Measurements from ENCODE around the gene S100G.
A peak's percentile ranks its signal among the peaks of the same experiment; 100 is the strongest.

The S100G gene

GRCh38 chrX:16683007-16683664 is 33.2 kb downstream of the S100G start:
- Histone ChIP-seq H3K4me1 (ENCODE audit: insufficient read depth, low read length) (no peaks in the 10 kb centered on the region), H3K79me2 (ENCODE audit: insufficient read depth, low read length) (no peaks in the 10 kb centered on the region), H3K36me3 (ENCODE audit: insufficient read depth, low read length) (peaks cover 33% of the 10 kb centered on the region), H3K27me3 (ENCODE audit: insufficient read depth, low read length, poor library complexity) (no peaks in the 10 kb centered on the region), H3K9ac (ENCODE audit: low read depth, low read length) (no peak overlapping the region), H3K4me3 (ENCODE audit: low read depth in 1 of 2, low read length in 2 of 2) (no peak overlapping the region), H2AFZ (ENCODE audit: low read depth, low read length) (no peak overlapping the region), H3K9me3 (ENCODE audit: insufficient read depth, low read length, severe bottlenecking) (no peaks in the 10 kb centered on the region), H3K4me2 (ENCODE audit: insufficient read depth, low read length) (no peak overlapping the region), H4K20me1 (ENCODE audit: insufficient read depth, low read length) (no peaks in the 10 kb centered on the region), H3K27ac (ENCODE audit: low read length) (no peak overlapping the region)
- DNase-seq (no peak), ATAC-seq (ENCODE audit: insufficient read depth, low read depth) (no peak)
- TF ChIP-seq CTCF (IDR thresholded peaks at IDR 0.05; ENCODE audit: borderline replicate concordance, extremely low read depth, low read length, poor library complexity, severe bottlenecking) (no peak), EZH2 (IDR thresholded peaks at IDR 0.05; ENCODE audit: borderline replicate concordance, low read depth, low read length, severe bottlenecking) (no peak)

- no peak for TF ChIP-seq EZH2 (IDR thresholded peaks at IDR 0.05; ENCODE audit: borderline replicate concordance, low read depth, low read length, severe bottlenecking)
- no peak for TF ChIP-seq CTCF (IDR thresholded peaks at IDR 0.05; ENCODE audit: borderline replicate concordance, extremely low read depth, low read length, poor library complexity, severe bottlenecking)
- DNase-seq (no peak), ATAC-seq (ENCODE audit: insufficient read depth, low read depth) (no peak)
- no peaks in the 10 kb centered on the region for H3K4me1 ChIP-seq (ENCODE audit: insufficient read depth, low read length)
- no peaks in the 10 kb centered on the region for H3K9me3 ChIP-seq (ENCODE audit: insufficient read depth, low read length, severe bottlenecking)
- no peak overlapping the region for H3K4me2 ChIP-seq (ENCODE audit: insufficient read depth, low read length)
- no peaks in the 10 kb centered on the region for H3K27me3 ChIP-seq (ENCODE audit: insufficient read depth, low read length, poor library complexity)
- H2AFZ ChIP-seq (ENCODE audit: low read depth, low read length), result no peak overlapping the region
- H3K9ac ChIP-seq (ENCODE audit: low read depth, low read length), result no peak overlapping the region
- no peaks in the 10 kb centered on the region for H3K79me2 ChIP-seq (ENCODE audit: insufficient read depth, low read length)
- no peak overlapping the region for H3K27ac ChIP-seq (ENCODE audit: low read length)
- H4K20me1 ChIP-seq (ENCODE audit: insufficient read depth, low read length), result no peaks in the 10 kb centered on the region
- peaks cover 32% of the 10 kb centered on the region for H3K36me3 ChIP-seq (ENCODE audit: insufficient read depth, low read length)
- no peak overlapping the region for H3K4me3 ChIP-seq (ENCODE audit: low read depth in 1 of 2, low read length in 2 of 2)
These were observed 37.6 kb downstream of the S100G start for GRCh38 chrX:16687514-16687913.

GRCh38 chrX:16695079-16695676 is 45.2 kb downstream of the S100G start:
- Histone ChIP-seq H3K27me3 (ENCODE audit: insufficient read depth, low read length, poor library complexity) (no peaks in the 10 kb centered on the region), H3K9me3 (ENCODE audit: insufficient read depth, low read length, severe bottlenecking) (no peaks in the 10 kb centered on the region), H3K79me2 (ENCODE audit: insufficient read depth, low read length) (no peaks in the 10 kb centered on the region), H3K4me1 (ENCODE audit: insufficient read depth, low read length) (no peaks in the 10 kb centered on the region), H3K36me3 (ENCODE audit: insufficient read depth, low read length) (peaks cover 33% of the 10 kb centered on the region), H3K4me2 (ENCODE audit: insufficient read depth, low read length) (no peak overlapping the region), H3K27ac (ENCODE audit: low read length) (no peak overlapping the region), H3K4me3 (ENCODE audit: low read depth in 1 of 2, low read length in 2 of 2) (no peak overlapping the region), H4K20me1 (ENCODE audit: insufficient read depth, low read length) (no peaks in the 10 kb centered on the region), H3K9ac (ENCODE audit: low read depth, low read length) (no peak overlapping the region), H2AFZ (ENCODE audit: low read depth, low read length) (no peak overlapping the region)
- peak; percentile 55 for DNase-seq
- ATAC-seq (ENCODE audit: insufficient read depth, low read depth), result peak; percentile 72; the same call in 2 of the 3 replicates
- TF ChIP-seq CTCF (IDR thresholded peaks at IDR 0.05; ENCODE audit: borderline replicate concordance, extremely low read depth, low read length, poor library complexity, severe bottlenecking) (peak; percentile 82), EZH2 (IDR thresholded peaks at IDR 0.05; ENCODE audit: borderline replicate concordance, low read depth, low read length, severe bottlenecking) (no peak)

Data from DND-41 (cell line).